Measurements from ENCODE around the gene RGP1.

The RGP1 gene, protein sequence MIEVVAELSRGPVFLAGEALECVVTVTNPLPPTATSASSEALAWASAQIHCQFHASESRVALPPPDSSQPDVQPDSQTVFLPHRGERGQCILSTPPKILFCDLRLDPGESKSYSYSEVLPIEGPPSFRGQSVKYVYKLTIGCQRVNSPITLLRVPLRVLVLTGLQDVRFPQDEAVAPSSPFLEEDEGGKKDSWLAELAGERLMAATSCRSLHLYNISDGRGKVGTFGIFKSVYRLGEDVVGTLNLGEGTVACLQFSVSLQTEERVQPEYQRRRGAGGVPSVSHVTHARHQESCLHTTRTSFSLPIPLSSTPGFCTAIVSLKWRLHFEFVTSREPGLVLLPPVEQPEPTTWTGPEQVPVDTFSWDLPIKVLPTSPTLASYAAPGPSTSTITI

DNA sequence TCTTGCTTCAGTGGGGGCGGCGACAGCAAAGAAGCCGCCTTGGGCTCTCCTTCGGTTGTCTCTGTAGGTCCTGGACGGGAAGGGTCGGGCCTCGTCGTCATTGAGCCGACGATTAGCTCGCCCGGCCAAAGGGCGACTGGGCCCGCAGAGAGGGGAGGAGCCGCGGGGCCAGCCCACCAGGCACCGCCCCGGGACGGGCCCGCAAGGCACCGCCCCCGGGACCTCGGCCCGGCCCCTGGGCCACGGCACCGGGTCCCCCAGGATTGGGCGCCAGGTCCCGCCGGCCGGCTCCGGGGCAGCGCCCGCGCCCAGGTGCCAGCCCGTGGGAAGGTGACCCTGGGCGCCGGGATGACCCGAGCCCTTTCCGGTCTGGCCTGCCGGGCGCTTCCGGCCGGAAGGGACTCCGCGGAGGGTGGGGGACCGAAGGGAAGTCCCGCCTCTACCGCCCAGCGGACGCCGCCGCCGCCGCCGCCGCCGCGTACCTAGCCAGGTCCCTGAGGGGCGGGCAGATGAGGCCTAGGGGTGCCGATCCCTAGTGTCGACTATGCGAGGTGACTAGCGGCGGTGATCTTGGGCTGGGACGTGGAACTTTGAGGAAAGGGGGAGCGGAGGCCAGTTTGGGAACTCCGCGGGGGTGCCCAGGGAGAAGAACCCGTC lies at the start of gene RGP1, which contains the start of gene GBA2:
Gene RGP1 (plus strand): TSS at position 430 of the 657 bp plus-strand sequence. CDS start 469 bp downstream, outside the sequence.
Gene GBA2 (minus strand): TSS at position 371 of the 657 bp plus-strand sequence. CDS start 524 bp downstream, outside the sequence.
- DNase-seq (ENCODE audit: low read depth), result no peak
- H3K4me3 ChIP-seq (ENCODE audit: low read depth, low read length), result peak within 1 kb of the TSS; percentile 79
- TF ChIP-seq CTCF (IDR thresholded peaks at IDR 0.05; ENCODE audit: control insufficient read depth, extremely low read depth, insufficient read depth), result no peak

GRCh38 chr9:35700031-35700430 lies 49.1 kb upstream of the RGP1 start:
- no peak for TF ChIP-seq CTCF (IDR thresholded peaks at IDR 0.05; ENCODE audit: control insufficient read depth, extremely low read depth, insufficient read depth)

DNA sequence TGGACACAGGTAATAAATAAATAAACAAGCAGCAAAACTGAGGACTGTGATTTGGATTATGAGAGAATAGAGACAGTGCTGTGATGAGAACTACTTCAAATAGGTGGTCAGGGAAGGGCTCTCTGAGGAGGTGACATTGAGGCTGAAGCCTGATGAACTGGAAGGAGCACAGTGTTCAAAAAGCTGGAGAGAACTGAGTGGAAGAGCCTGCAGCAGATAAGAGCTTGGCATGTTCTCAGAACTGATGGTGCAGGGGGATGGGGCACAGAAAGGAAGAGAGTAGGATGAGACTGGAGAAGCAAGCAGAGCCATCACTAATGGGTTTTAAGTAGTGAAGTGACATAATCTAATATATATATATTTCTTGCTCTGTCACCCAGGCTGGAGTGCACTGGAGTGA lies 48.1 kb upstream of the RGP1 start:
- no peak for TF ChIP-seq CTCF (IDR thresholded peaks at IDR 0.05; ENCODE audit: control insufficient read depth, extremely low read depth, insufficient read depth)
- no peak for DNase-seq (ENCODE audit: low read depth)

More at GRCh38 chr9:35700031-35700430, 49.1 kb upstream of the RGP1 start:
- DNase-seq (ENCODE audit: low read depth), result no peak
- H3K4me3 ChIP-seq (ENCODE audit: low read depth, low read length), result no peak overlapping the region

DNA sequence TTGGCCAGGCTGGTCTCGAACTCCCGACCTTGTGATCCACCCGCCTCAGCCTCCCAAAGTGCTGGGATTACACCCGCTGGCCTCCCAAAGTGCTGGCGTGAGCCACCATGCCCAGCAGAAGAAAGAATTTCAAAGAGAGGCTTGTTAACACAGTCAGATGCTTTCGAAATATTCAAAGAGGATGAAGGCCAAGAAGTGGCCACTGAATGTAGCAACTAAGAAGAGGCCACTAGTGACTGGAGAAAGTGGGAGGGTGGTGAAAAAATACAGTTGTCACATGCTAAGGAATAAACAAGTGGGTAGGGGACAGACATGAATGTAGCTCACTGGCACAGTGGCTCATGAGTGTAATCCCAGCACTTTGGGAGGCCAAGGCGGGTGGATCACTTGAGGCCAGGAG lies 46.4 kb upstream of the RGP1 start:
- no peak for TF ChIP-seq CTCF (IDR thresholded peaks at IDR 0.05; ENCODE audit: control insufficient read depth, extremely low read depth, insufficient read depth)
- no peak overlapping the region for H3K4me3 ChIP-seq (ENCODE audit: low read depth, low read length)
- no peak for DNase-seq (ENCODE audit: low read depth)

More for the DNA sequence above, 48.1 kb upstream of the RGP1 start:
- no peak overlapping the region for H3K4me3 ChIP-seq (ENCODE audit: low read depth, low read length)

DNA sequence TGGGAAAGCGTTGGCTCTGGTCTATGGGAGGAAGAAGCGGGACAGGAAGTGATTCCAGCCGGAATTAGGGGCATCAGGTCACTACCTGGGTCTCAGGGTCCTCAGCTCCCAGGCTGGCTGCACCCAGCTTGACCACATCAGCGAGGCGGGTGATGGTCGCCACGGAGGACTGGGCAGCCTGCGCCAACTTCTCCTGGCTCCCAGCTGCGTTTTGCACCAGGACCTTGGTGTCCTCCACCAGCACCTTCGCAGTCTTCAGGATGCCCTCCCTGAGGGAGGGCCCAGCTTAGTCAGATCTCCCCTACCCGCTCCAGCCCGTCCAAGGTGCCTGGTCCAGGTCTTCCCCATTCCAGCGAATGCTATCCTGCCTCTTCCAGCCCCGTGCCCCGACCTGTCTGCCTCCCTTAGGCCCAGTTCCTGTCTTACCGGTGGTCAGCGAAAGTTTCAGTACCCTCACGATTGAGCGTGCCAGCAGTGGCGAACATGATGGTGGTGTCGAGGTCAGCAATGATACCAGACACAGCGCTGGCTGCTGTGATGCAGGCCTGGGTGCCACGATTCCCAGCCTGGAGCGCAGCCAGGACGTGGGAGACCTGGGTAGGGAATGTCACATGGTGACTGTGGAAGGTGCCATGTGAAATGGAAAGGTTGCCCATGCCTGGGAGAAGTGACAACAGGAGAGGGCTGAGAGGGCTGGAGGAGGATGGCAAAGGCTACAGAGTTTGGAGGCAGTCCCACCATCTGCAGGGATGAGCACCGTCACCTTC lies 45.0 kb upstream of the RGP1 start:
- TF ChIP-seq CTCF (IDR thresholded peaks at IDR 0.05; ENCODE audit: control insufficient read depth, extremely low read depth, insufficient read depth), result no peak
- no peak overlapping the region for H3K4me3 ChIP-seq (ENCODE audit: low read depth, low read length)
- DNase-seq (ENCODE audit: low read depth), result no peak

GRCh38 chr9:35705372-35705771 lies 43.7 kb upstream of the RGP1 start:
- TF ChIP-seq CTCF (IDR thresholded peaks at IDR 0.05; ENCODE audit: control insufficient read depth, extremely low read depth, insufficient read depth), result no peak
- H3K4me3 ChIP-seq (ENCODE audit: low read depth, low read length), result no peak overlapping the region

More at GRCh38 chr9:35705372-35705771, 43.7 kb upstream of the RGP1 start:
- DNase-seq (ENCODE audit: low read depth), result no peak

All from LNCaP clone FGC (cell line).